ENCODE results near the gene MUC4. TPM values are rescaled to one million over a fixed set of nuclear protein-coding genes. Genes with fewer than 3 reads are reported as not detected.

The MUC4 gene
- total RNA-seq, 1 donor from 2014 or later, result 0.60 TPM

GRCh38 chr3:195839260-195840010, 27.7 kb upstream of the MUC4 start:
- H3K27me3 Mint-ChIP-seq, result peaks cover 24% of the 10 kb centered on the region
- no peak for TF ChIP-seq CTCF (IDR thresholded peaks at IDR 0.05; ENCODE audit: unreplicated experiment)
- peak overlapping the region; percentile 4 for H3K27ac Mint-ChIP-seq
- peaks cover 3% of the 10 kb centered on the region for H3K4me1 Mint-ChIP-seq (ENCODE audit: low read depth)
- no peaks in the 10 kb centered on the region for H3K9me3 Mint-ChIP-seq (ENCODE audit: low read depth)
- peaks cover 1% of the 10 kb centered on the region for H3K36me3 Mint-ChIP-seq (ENCODE audit: insufficient read depth)
- H3K4me3 Mint-ChIP-seq (ENCODE audit: low read depth), result no peak overlapping the region
- no peak for DNase-seq (ENCODE audit: low spot score, unreplicated experiment)

- peaks cover 17% of the 10 kb centered on the region for H3K27me3 Mint-ChIP-seq
- no peak overlapping the region for H3K27ac Mint-ChIP-seq
- H3K9me3 Mint-ChIP-seq (ENCODE audit: low read depth), result no peaks in the 10 kb centered on the region
- no peak for TF ChIP-seq CTCF (IDR thresholded peaks at IDR 0.05; ENCODE audit: unreplicated experiment)
- peaks cover 1% of the 10 kb centered on the region for H3K36me3 Mint-ChIP-seq (ENCODE audit: insufficient read depth)
- peaks cover 3% of the 10 kb centered on the region for H3K4me1 Mint-ChIP-seq (ENCODE audit: low read depth)
- no peak overlapping the region for H3K4me3 Mint-ChIP-seq (ENCODE audit: low read depth)
- DNase-seq (ENCODE audit: low spot score, unreplicated experiment), result no peak
Observed at GRCh38 chr3:195838714-195839113, 27.0 kb upstream of the MUC4 start.

GRCh38 chr3:195836476-195837135, 24.9 kb upstream of the MUC4 start:
- TF ChIP-seq CTCF (IDR thresholded peaks at IDR 0.05; ENCODE audit: unreplicated experiment), result no peak
- DNase-seq (ENCODE audit: low spot score, unreplicated experiment), result no peak
- H3K27me3 Mint-ChIP-seq, result peaks cover 19% of the 10 kb centered on the region
- peaks cover 1% of the 10 kb centered on the region for H3K9me3 Mint-ChIP-seq (ENCODE audit: low read depth)
- H3K36me3 Mint-ChIP-seq (ENCODE audit: insufficient read depth), result peaks cover 1% of the 10 kb centered on the region
- no peak overlapping the region for H3K27ac Mint-ChIP-seq
- H3K4me3 Mint-ChIP-seq (ENCODE audit: low read depth), result no peak overlapping the region
- H3K4me1 Mint-ChIP-seq (ENCODE audit: low read depth), result peaks cover 3% of the 10 kb centered on the region

DNA sequence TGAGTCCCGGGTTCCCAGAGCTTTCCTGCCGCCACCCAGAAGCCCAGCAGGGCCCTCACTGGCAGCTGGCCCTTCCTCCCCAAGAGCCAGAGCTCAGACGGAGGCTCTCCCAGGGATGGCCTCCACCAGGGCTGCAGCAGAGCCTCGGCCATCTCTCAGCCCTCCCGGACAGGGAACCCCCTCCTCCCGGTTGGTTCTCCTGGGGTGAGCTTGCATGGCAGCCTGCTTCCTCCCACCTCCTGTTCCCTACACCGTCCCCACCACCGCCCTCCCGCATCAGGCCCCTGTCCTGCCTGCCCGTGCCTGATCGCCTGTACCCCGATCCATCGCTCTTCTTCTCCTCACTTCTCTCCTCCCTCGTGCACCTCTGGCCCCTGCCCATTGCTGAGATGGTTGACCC, 24.1 kb upstream of the MUC4 start:
- Mint-ChIP-seq H3K27ac (no peak overlapping the region), H3K36me3 (ENCODE audit: insufficient read depth) (peaks cover 1% of the 10 kb centered on the region), H3K4me3 (ENCODE audit: low read depth) (peak overlapping the region; percentile 31), H3K27me3 (peaks cover 22% of the 10 kb centered on the region), H3K4me1 (ENCODE audit: low read depth) (peaks cover 3% of the 10 kb centered on the region), H3K9me3 (ENCODE audit: low read depth) (peaks cover 4% of the 10 kb centered on the region)
- no peak for DNase-seq (ENCODE audit: low spot score, unreplicated experiment)
- no peak for TF ChIP-seq CTCF (IDR thresholded peaks at IDR 0.05; ENCODE audit: unreplicated experiment)

DNA sequence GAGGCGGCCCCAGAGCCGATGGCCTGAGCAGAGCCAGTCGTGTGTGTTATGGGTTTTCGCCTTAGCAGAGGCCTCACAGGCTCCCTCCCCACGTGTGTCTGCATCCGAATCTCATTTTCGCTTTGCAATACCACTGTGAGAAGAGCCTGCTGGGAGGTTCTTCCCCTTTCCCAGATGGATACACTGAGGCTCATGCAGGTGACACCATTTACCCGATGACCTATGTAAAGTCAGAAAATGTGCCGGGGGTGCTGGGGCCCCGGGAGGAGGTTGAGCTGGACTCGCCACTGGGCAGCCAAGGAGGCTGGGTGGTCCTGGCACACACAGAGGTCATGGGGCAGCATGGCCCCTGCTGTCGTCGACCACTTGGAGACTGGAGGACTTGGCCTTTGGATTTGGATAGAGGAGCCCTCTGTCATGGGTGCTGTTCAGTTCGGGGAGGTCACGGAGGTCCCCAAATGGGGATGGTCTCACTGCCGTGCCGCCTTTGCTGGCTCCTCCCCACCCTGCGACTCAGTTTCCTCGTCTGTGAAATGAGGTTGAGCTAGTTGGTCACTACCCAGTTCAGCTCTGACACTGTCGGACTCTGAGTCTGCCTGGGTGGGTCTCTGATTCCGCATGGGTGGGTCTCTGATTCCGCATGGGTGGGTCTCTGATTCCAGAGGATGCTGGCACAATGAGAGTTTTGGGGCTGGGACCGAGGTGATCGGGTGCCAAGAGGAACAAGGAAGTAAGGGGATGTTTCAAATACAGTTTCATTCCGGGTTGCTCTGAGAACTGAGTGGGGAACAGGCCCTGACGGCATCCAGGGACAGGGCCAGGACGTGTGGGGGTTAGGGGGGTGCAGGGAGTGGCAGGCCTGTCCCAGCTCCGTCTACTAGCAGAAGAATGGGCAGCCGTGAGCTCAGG, 23.2 kb upstream of the MUC4 start:
- no peak for DNase-seq (ENCODE audit: low spot score, unreplicated experiment)
- Mint-ChIP-seq H3K4me3 (ENCODE audit: low read depth) (no peak overlapping the region), H3K4me1 (ENCODE audit: low read depth) (peaks cover 3% of the 10 kb centered on the region), H3K36me3 (ENCODE audit: insufficient read depth) (peaks cover 1% of the 10 kb centered on the region), H3K27me3 (peaks cover 22% of the 10 kb centered on the region), H3K9me3 (ENCODE audit: low read depth) (peaks cover 6% of the 10 kb centered on the region), H3K27ac (no peak overlapping the region)
- TF ChIP-seq CTCF (IDR thresholded peaks at IDR 0.05; ENCODE audit: unreplicated experiment), result no peak
